GM12878 (cell line): ENCODE results near the gene MYBPC1. TPM values are rescaled to one million over a fixed set of nuclear protein-coding genes. Genes with fewer than 3 reads are reported as not detected.

ENCODE experiments used
- ATAC-seq: fragments of 200-7000 bp; cut with Tn5 transposase; 3 replicates; pipeline ENCODE4 v1.9.1; 2020; ENCODE audit warnings: mild to moderate bottlenecking, moderate library complexity
- BruUV-seq: library from RNA; stranded (reverse); fragments of 400-500 nt; replicated peaks from 2 replicates; lab custom pipeline; 2021; lab: Mats Ljungman, UMichigan
- CTCF ChIA-PET: fragments of 300-600 bp; sonication (Branson Sonifier 250); formaldehyde crosslinking; extraction: SDS; loops from one replicate; lab custom pipeline; 2021; ENCODE audit warnings: inconsistent platforms; lab: Yijun Ruan, JAX
- POLR2A ChIA-PET: fragments of 350-600 bp; formaldehyde crosslinking; extraction: SDS; loops from one replicate; lab custom pipeline; 2021; ENCODE audit warnings: inconsistent platforms; lab: Charles Lee
- RAD21 ChIA-PET: fragments of 300-600 bp; sonication (Branson Sonifier 250); formaldehyde crosslinking; loops from one replicate; lab custom pipeline; 2023; ENCODE audit warnings: antibody characterized with exemption; ENCODE audit not compliant: unreplicated experiment; lab: Charles Lee
- SMC1A ChIA-PET: fragments of 300-600 bp; sonication (Branson Sonifier 250); formaldehyde crosslinking; loops from one replicate; lab custom pipeline; 2023; ENCODE audit not compliant: unreplicated experiment, uncharacterized antibody; lab: Charles Lee
- DNase-seq: peaks from one replicate; pipeline ENCODE4 v3.0.0-alpha.2; 2011; ENCODE audit warnings: low read depth, low spot score
- FAIRE-seq: peaks from 3 replicates; lab custom pipeline; 2011; peaks lifted over from hg19 to GRCh38; lab: Jason Lieb, UNC
- H2AFZ ChIP-seq: 2 replicates; pipeline ENCODE4 v1.6.0; 2011; ENCODE audit warnings: low read depth, low read length, control low read depth; ENCODE audit not compliant: control insufficient read depth
- H3K27ac ChIP-seq: 2 replicates; pipeline ENCODE4 v1.5.1; 2011; ENCODE audit warnings: control low read depth; ENCODE audit not compliant: control insufficient read depth, insufficient read depth
- H3K27me3 ChIP-seq, 2 experiments: replicated peaks in 1 of 2; 2 replicates each; pipeline versions ENCODE4 v1.6.0 to v1.6.1; 2011; ENCODE audit warnings: low read length in 1 of 2; ENCODE audit not compliant: control insufficient read depth in 2 of 2, insufficient read depth in 2 of 2
- H3K36me3 ChIP-seq, 2 experiments: 2 replicates each; pipeline ENCODE4 v1.5.1; 2011; ENCODE audit warnings: low read length in 1 of 2; ENCODE audit not compliant: control insufficient read depth in 2 of 2, insufficient read depth in 2 of 2
- H3K4me1 ChIP-seq: 2 replicates; pipeline ENCODE4 v1.6.1; 2011; ENCODE audit warnings: mild to moderate bottlenecking, low read length, moderate library complexity, mixed read lengths; ENCODE audit not compliant: control insufficient read depth, insufficient read depth
- H3K4me2 ChIP-seq: 2 replicates; pipeline ENCODE4 v1.6.0; 2011; ENCODE audit warnings: control low read depth; ENCODE audit not compliant: control insufficient read depth, insufficient read depth
- H3K4me3 ChIP-seq: fragments of 200-600 bp; sonication (generic); 2 replicates; pipeline ENCODE4 v1.5.1; 2016
- H3K79me2 ChIP-seq: 2 replicates; pipeline ENCODE4 v1.6.0; 2011; ENCODE audit warnings: low read length; ENCODE audit not compliant: control insufficient read depth, insufficient read depth
- H3K9ac ChIP-seq: 2 replicates; pipeline ENCODE4 v1.8.0; 2011; ENCODE audit warnings: low read length, control low read depth, mixed read lengths; ENCODE audit not compliant: control insufficient read depth, insufficient read depth
- H3K9me3 ChIP-seq: replicated peaks from 3 replicates; pipeline ENCODE4 v1.5.1; 2011; ENCODE audit warnings: mild to moderate bottlenecking, low read length; ENCODE audit not compliant: control insufficient read depth, insufficient read depth
- H4K20me1 ChIP-seq: 2 replicates; pipeline ENCODE4 v1.6.0; 2011; ENCODE audit not compliant: control insufficient read depth, insufficient read depth
- BHLHE40 ChIP-seq, 2 experiments: fragments of 450-650 bp in 1 of 2; IDR thresholded peaks; 2 replicates each; pipeline ENCODE4 v1.6.1; 2011 to 2017; ENCODE audit warnings: low read depth in 2 of 2, borderline replicate concordance in 1 of 2, improper control_type of control experiment in 1 of 2, low read length in 1 of 2, mild to moderate bottlenecking in 1 of 2
- CBFB ChIP-seq: IDR thresholded peaks from 2 replicates; pipeline ENCODE4 v1.6.1; 2016; ENCODE audit warnings: antibody characterized with exemption, low read depth
- CEBPB ChIP-seq, 2 experiments: fragments of 150-350 bp in 1 of 2; IDR thresholded peaks; 2 replicates each; pipeline ENCODE4 v1.6.1; 2012 to 2014; ENCODE audit warnings: low read depth in 2 of 2, low read length in 2 of 2, borderline replicate concordance in 1 of 2, inconsistent platforms in 1 of 2
- CREB1 ChIP-seq: IDR thresholded peaks from 2 replicates; pipeline ENCODE4 v1.6.1; 2012; ENCODE audit warnings: low read depth, mild to moderate bottlenecking, inconsistent platforms
- DPF2 ChIP-seq: fragments of 450-650 bp; IDR thresholded peaks from 2 replicates; pipeline ENCODE4 v1.6.1; 2017; ENCODE audit warnings: mild to moderate bottlenecking
- ETV6 ChIP-seq, 2 experiments: fragments of 450-650 bp in 1 of 2; IDR thresholded peaks in 1 of 2; conservative IDR thresholded peaks in 1 of 2; 2 replicates each; pipeline ENCODE4 v1.6.1; 2014; ENCODE audit warnings: antibody characterized with exemption in 1 of 2, borderline replicate concordance in 1 of 2, low read depth in 1 of 2, mild to moderate bottlenecking in 1 of 2, moderate library complexity in 1 of 2
- EZH2 ChIP-seq: IDR thresholded peaks from 2 replicates; pipeline ENCODE4 v1.6.1; 2012; ENCODE audit warnings: low read depth, mild to moderate bottlenecking, control low read depth, inconsistent platforms, low read length, borderline replicate concordance; ENCODE audit not compliant: control insufficient read depth
- IKZF1 ChIP-seq: fragments of 450-650 bp; conservative IDR thresholded peaks from 2 replicates; pipeline ENCODE4 v1.6.1; 2017; ENCODE audit warnings: antibody characterized with exemption, mild to moderate bottlenecking
- KDM1A ChIP-seq: fragments of 200-600 bp; sonication (generic); IDR thresholded peaks from 2 replicates; pipeline ENCODE4 v1.6.1; 2016; ENCODE audit warnings: borderline replicate concordance
- LARP7 ChIP-seq: fragments of 450-650 bp; IDR thresholded peaks from 2 replicates; pipeline ENCODE4 v1.6.1; 2017; ENCODE audit warnings: mild to moderate bottlenecking
- PAX5 ChIP-seq: IDR thresholded peaks from 2 replicates; pipeline ENCODE4 v1.6.1; 2011; ENCODE audit warnings: low read depth, low read length, borderline replicate concordance
- PAX8 ChIP-seq: fragments of 450-650 bp; IDR thresholded peaks from 2 replicates; pipeline ENCODE4 v1.6.1; 2017; ENCODE audit warnings: mild to moderate bottlenecking, moderate library complexity
- RFX5 ChIP-seq: IDR thresholded peaks from 2 replicates; pipeline ENCODE4 v1.6.1; 2011; ENCODE audit warnings: low read depth, low read length, improper control_type of control experiment
- SPI1 ChIP-seq: IDR thresholded peaks from 2 replicates; pipeline ENCODE4 v1.6.1; 2011; ENCODE audit warnings: low read depth, mild to moderate bottlenecking, low read length, moderate library complexity, borderline replicate concordance; ENCODE audit not compliant: insufficient read depth
- SUPT20H ChIP-seq: IDR thresholded peaks from 2 replicates; pipeline ENCODE4 v1.6.1; 2011; ENCODE audit warnings: low read depth, mild to moderate bottlenecking, low read length, moderate library complexity, borderline replicate concordance; ENCODE audit not compliant: control insufficient read depth
- SUZ12 ChIP-seq: fragments of 200-600 bp; sonication (generic); IDR thresholded peaks from one replicate; pipeline ENCODE4 v1.6.1; 2018; ENCODE audit warnings: antibody characterized with exemption, mild to moderate bottlenecking; ENCODE audit not compliant: unreplicated experiment
- TAF1 ChIP-seq: IDR thresholded peaks from 2 replicates; pipeline ENCODE4 v1.6.1; 2011; ENCODE audit warnings: mild to moderate bottlenecking, low read depth, low read length, borderline replicate concordance
- WGBS: methylation state at CpG from one replicate; pipeline ENCODE4 v1.1.6; 2016; ENCODE audit warnings: low lambda C conversion rate; ENCODE audit not compliant: insufficient replicate concordance, insufficient coverage; ENCODE audit errors: missing lambda C conversion rate; 5-methylcytosine and 5-hydroxymethylcytosine counted together
- in situ Hi-C: fragments of 300-500 bp; cut with MboI; formaldehyde crosslinking; loops from 9 replicates; pipeline ENCODE4 v1.14.3; 2018; ENCODE audit warnings: mixed read lengths
- intact Hi-C: fragments of 100-400 bp; cut with micrococcal nuclease; formaldehyde crosslinking; loops from one replicate; pipeline ENCODE4 v1.14.2; 2022; ENCODE audit not compliant: unreplicated experiment
- polyA plus RNA-seq, 11 experiments: library from polyadenylated mRNA; depleted of rRNA in 4 of 11; unstranded in 6 of 11; stranded (reverse) in 5 of 11; fragments of >200 nt; fragmentation: Nextera tagmentation in 4 of 11; fragmentation: Illumina TruSeq in 1 of 11; extraction: Ambion mirVana in 4 of 11; extraction: Trizol in 1 of 11; gene quantifications; 1 replicate in 1 of 11; 2 replicates in 10 of 11; pipeline versions ENCODE4 v1.2.1 to v1.2.3, GENCODE V29; 2011 to 2016; ENCODE audit warnings: inconsistent platforms in 2 of 11, missing spikeins in 2 of 11, low read depth in 1 of 11
- total RNA-seq, 4 experiments: library from RNA; depleted of rRNA in 3 of 4; stranded (reverse); fragments of >200 nt in 3 of 4; fragmentation: Illumina TruSeq in 1 of 4; extraction: Trizol in 1 of 4; gene quantifications; 2 replicates each; pipeline versions ENCODE4 v1.2.1 to v1.2.3, GENCODE V29; 2013 to 2021
- TF ChIP-seq, protein P1 (sequence below): IDR thresholded peaks from 2 replicates; pipeline ENCODE4 v1.6.1; 2011; ENCODE audit warnings: low read depth, mild to moderate bottlenecking, low read length, moderate library complexity, borderline replicate concordance; ENCODE audit errors: extremely low read depth
- TF ChIP-seq, protein P2 (sequence below): fragments of 150-350 bp; IDR thresholded peaks from 2 replicates; pipeline ENCODE4 v1.6.1; 2014; ENCODE audit warnings: mild to moderate bottlenecking, low read depth, low read length
- TF ChIP-seq, protein P3 (sequence below): fragments of 450-650 bp; IDR thresholded peaks from 2 replicates; pipeline ENCODE4 v1.6.1; 2014; ENCODE audit warnings: mild to moderate bottlenecking

MYBPC1 gene
- total and polyA plus RNA-seq, 10 of the 15 experiments (the other 5 are each of a cell fraction or from before 2014, with no cell fraction given), result not detected

DNA sequence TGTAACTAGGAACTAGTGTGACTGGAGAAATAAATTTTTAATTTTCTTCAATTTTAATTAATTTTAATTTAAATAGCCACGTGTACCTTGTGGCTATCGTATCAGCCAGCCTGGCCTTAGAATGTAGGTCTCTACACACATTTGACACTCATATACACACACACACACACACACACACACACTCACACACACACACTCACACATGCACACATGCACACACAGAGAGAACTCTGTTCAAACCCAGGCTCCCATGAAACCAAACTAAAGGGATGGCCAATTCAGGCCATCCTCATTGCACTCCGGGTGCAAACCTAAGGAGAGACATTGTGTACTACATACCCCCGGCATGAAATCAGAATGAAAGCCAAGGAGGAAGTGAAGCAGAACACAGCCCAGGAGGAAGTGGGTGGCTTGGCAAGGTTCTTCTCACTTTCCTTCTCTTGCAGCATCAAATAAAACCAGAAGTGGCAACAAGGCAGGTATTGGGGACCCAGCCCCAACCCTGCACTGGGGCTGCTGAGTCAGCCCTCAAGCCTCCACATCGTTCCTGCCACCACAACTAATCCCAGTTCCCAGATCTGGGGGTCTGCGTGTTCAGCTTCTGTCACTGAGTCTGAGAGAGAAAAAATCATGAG, 76.5 kb downstream of the MYBPC1 start:
- no TSS peak for BruUV-seq
- ChIA-PET SMC1A (interaction anchor here (1.1 to 1.7 kb wide), 3 partner anchors 24 to 89 kb away, joined by 3 to 7 read pairs (median 4); no protein-coding TSS in a partner anchor), CTCF (interaction anchor here (0.9 to 1.1 kb wide), 4 partner anchors 9 to 169 kb away, joined by 3 to 4 read pairs (median 3); no protein-coding TSS in a partner anchor), POLR2A (no interaction called here), RAD21 (no interaction called here)
- no peaks in the 10 kb centered on the region for H4K20me1 ChIP-seq
- no peak overlapping the region for H3K27ac ChIP-seq
- 14% methylated on average over 6 of the region's 6 CpGs for WGBS
- peak; percentile 36 for DNase-seq
- peaks cover 3% of the 10 kb centered on the region; the same call in 1 of the 2 replicates for H3K4me1 ChIP-seq
- intact Hi-C loops (no loop called here), in situ Hi-C loops (no loop called here)
- peak overlapping the region; percentile 29; the same call in 1 of the 2 replicates for H3K4me2 ChIP-seq
- H3K27me3 ChIP-seq, result no peaks in the 10 kb centered on the region; a peak in 1 of 4 replicates
- peak; percentile 49 for FAIRE-seq
- TF ChIP-seq TAF1 (peak; percentile 36; the same call in 1 of the 2 replicates), ETV6 (conservative IDR thresholded peaks at IDR 0.05 in 1 of 2, IDR thresholded peaks at IDR 0.05 in 1 of 2; ENCODE audit: borderline replicate concordance in 1 of 2, low read depth in 1 of 2) (peak in 1 of 2 experiments; percentile 63; a peak in 2 of 4 replicates), LARP7 (no peak), EZH2 (no peak), PAX5 (peak; percentile 72; the same call in 1 of the 2 replicates), CREB1 (no peak), SUPT20H (no peak), SUZ12 (no peak), PAX8 (no peak), DPF2 (peak; percentile 33; the same call in 1 of the 2 replicates), SPI1 (peak; percentile 86; the same call in 1 of the 2 replicates), CBFB (no peak), CEBPB (IDR thresholded peaks at IDR 0.05; ENCODE audit: borderline replicate concordance in 1 of 2, low read depth in 2 of 2, low read length in 2 of 2) (no peak), BHLHE40 (IDR thresholded peaks at IDR 0.05; ENCODE audit: borderline replicate concordance in 1 of 2, low read depth in 2 of 2, low read length in 1 of 2) (no peak), KDM1A (no peak), IKZF1 (0 out of 2 replicates have a peak, but pooled peaks have one; percentile 18), RFX5 (no peak)
- TF ChIP-seq, protein P1, sequence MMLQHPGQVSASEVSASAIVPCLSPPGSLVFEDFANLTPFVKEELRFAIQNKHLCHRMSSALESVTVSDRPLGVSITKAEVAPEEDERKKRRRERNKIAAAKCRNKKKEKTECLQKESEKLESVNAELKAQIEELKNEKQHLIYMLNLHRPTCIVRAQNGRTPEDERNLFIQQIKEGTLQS, result no peak
- TF ChIP-seq, protein P2, sequence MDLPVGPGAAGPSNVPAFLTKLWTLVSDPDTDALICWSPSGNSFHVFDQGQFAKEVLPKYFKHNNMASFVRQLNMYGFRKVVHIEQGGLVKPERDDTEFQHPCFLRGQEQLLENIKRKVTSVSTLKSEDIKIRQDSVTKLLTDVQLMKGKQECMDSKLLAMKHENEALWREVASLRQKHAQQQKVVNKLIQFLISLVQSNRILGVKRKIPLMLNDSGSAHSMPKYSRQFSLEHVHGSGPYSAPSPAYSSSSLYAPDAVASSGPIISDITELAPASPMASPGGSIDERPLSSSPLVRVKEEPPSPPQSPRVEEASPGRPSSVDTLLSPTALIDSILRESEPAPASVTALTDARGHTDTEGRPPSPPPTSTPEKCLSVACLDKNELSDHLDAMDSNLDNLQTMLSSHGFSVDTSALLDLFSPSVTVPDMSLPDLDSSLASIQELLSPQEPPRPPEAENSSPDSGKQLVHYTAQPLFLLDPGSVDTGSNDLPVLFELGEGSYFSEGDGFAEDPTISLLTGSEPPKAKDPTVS, result no peak
- TF ChIP-seq, protein P3, sequence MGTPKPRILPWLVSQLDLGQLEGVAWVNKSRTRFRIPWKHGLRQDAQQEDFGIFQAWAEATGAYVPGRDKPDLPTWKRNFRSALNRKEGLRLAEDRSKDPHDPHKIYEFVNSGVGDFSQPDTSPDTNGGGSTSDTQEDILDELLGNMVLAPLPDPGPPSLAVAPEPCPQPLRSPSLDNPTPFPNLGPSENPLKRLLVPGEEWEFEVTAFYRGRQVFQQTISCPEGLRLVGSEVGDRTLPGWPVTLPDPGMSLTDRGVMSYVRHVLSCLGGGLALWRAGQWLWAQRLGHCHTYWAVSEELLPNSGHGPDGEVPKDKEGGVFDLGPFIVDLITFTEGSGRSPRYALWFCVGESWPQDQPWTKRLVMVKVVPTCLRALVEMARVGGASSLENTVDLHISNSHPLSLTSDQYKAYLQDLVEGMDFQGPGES, result no peak
- no peaks in the 10 kb centered on the region for H3K79me2 ChIP-seq
- ATAC-seq, result peak; percentile 94
- no peaks in the 10 kb centered on the region for H3K9me3 ChIP-seq
- no peak overlapping the region for H2AFZ ChIP-seq
- H3K9ac ChIP-seq, result no peak overlapping the region
- no peak overlapping the region for H3K4me3 ChIP-seq
- no peaks in the 10 kb centered on the region for H3K36me3 ChIP-seq
